ENCODE results near the gene TNFSF12. TPM values are rescaled to one million over a fixed set of nuclear protein-coding genes. Genes with fewer than 3 reads are reported as not detected.

TNFSF12 gene
- total RNA-seq, 2 donors from 2014 or later = 54.6 to 98.3 TPM

- no peak for DNase-seq (ENCODE audit: low spot score)
- peaks cover 36 to 54% of the 10 kb centered on the region in 2 donors for H3K4me1 ChIP-seq (ENCODE audit: control insufficient read depth in 1 of 2, low read depth in 2 of 2)
- no peaks in the 10 kb centered on the region for H3K27me3 ChIP-seq (replicated peaks; ENCODE audit: insufficient read depth)
- H3K4me3 ChIP-seq = peak within 1 kb of the TSS; percentile 97
- H3K27ac ChIP-seq = peak within 1 kb of the TSS; percentile 91 to 95
- H3K9me3 ChIP-seq = no peaks in the 10 kb centered on the region
- no peak for TF ChIP-seq CTCF (IDR thresholded peaks at IDR 0.05)
- no peaks in the 10 kb centered on the region for H3K36me3 ChIP-seq
- ATAC-seq (ENCODE audit: insufficient number of reproducible peaks, low FRiP score, low read depth) = no peak
Observed at GRCh38 chr17:7558544-7559319, 9.9 kb downstream of the TNFSF12 start, which contains the start of gene TNFSF13. Gene TNFSF13, plus strand, starts transcription at chr17:7558750. Its CDS starts 290 bp downstream, at chr17:7559040.

GRCh38 chr17:7559320-7560171, 10.7 kb downstream of the TNFSF12 start:
- Histone ChIP-seq H3K4me1 (ENCODE audit: control insufficient read depth in 1 of 2, low read depth in 2 of 2) (peaks cover 36 to 61% of the 10 kb centered on the region in 2 donors), H3K27me3 (replicated peaks; ENCODE audit: insufficient read depth) (no peaks in the 10 kb centered on the region), H3K9me3 (no peaks in the 10 kb centered on the region), H3K4me3 (peak overlapping the region; percentile 97), H3K27ac (peak overlapping the region; percentile 91 to 95), H3K36me3 (peaks cover 2% of the 10 kb centered on the region)
- TF ChIP-seq CTCF (IDR thresholded peaks at IDR 0.05) = no peak
- ATAC-seq (ENCODE audit: insufficient number of reproducible peaks, low FRiP score, low read depth) (no peak), DNase-seq (ENCODE audit: low spot score) (no peak)

- ATAC-seq (ENCODE audit: insufficient number of reproducible peaks, low FRiP score, low read depth) (no peak), DNase-seq (ENCODE audit: low spot score) (no peak)
- Histone ChIP-seq H3K4me1 (ENCODE audit: control insufficient read depth in 1 of 2, low read depth in 2 of 2) (peaks cover 36 to 61% of the 10 kb centered on the region in 2 donors), H3K9me3 (no peaks in the 10 kb centered on the region), H3K36me3 (peaks cover 9% of the 10 kb centered on the region), H3K4me3 (peak overlapping the region; percentile 97), H3K27ac (peak overlapping the region; percentile 91 to 93), H3K27me3 (replicated peaks; ENCODE audit: insufficient read depth) (no peaks in the 10 kb centered on the region)
- peak; percentile 44 for TF ChIP-seq CTCF (IDR thresholded peaks at IDR 0.05)
Observed at GRCh38 chr17:7560172-7561027, 11.5 kb downstream of the TNFSF12 start.

- no peaks in the 10 kb centered on the region for H3K9me3 ChIP-seq
- DNase-seq (ENCODE audit: low spot score) (peak; percentile 70), ATAC-seq (ENCODE audit: insufficient number of reproducible peaks, low FRiP score, low read depth) (peak; percentile 52)
- H3K4me3 ChIP-seq = peak overlapping the region; percentile 97
- peak; percentile 85 for TF ChIP-seq CTCF (IDR thresholded peaks at IDR 0.05)
- H3K36me3 ChIP-seq = peaks cover 16% of the 10 kb centered on the region
- no peaks in the 10 kb centered on the region for H3K27me3 ChIP-seq (replicated peaks; ENCODE audit: insufficient read depth)
- H3K4me1 ChIP-seq (ENCODE audit: control insufficient read depth in 1 of 2, low read depth in 2 of 2) = peaks cover 36 to 61% of the 10 kb centered on the region in 2 donors
- peak overlapping the region; percentile 91 to 93 for H3K27ac ChIP-seq
Observed at GRCh38 chr17:7561028-7561575, 12.2 kb downstream of the TNFSF12 start.
